ENCODE measurements around the gene AGPAT4.

DNA sequence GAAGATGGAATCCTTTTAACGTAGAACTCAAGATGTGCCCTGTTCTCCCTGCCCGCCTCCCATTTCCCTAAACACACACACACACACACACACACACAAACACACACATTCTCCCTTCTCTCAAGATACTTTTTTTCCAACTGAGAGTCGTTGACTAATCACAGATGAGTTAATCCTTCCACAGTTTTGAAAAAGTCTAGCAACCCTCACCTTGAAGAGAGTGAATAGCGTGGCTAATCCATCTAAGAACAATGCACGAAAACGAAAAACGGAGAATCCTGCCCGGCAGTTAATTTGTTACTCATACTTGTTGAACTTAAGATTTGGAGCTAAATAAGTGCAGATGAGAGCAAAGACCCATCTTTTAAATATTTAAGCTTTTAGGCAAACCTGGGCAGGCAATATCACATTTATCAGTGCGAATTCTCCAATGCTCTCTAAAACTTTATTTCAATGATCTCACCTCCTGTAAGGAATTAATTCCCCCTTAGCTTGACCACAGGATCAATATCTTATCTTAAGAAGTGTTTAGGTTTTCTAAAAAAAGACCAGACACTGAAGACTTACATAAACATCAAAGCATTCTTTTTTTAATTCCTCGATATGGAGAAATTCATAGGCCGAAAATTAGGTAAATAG is 1.1 kb downstream of the AGPAT4 start:
- TF ChIP-seq, protein P1, sequence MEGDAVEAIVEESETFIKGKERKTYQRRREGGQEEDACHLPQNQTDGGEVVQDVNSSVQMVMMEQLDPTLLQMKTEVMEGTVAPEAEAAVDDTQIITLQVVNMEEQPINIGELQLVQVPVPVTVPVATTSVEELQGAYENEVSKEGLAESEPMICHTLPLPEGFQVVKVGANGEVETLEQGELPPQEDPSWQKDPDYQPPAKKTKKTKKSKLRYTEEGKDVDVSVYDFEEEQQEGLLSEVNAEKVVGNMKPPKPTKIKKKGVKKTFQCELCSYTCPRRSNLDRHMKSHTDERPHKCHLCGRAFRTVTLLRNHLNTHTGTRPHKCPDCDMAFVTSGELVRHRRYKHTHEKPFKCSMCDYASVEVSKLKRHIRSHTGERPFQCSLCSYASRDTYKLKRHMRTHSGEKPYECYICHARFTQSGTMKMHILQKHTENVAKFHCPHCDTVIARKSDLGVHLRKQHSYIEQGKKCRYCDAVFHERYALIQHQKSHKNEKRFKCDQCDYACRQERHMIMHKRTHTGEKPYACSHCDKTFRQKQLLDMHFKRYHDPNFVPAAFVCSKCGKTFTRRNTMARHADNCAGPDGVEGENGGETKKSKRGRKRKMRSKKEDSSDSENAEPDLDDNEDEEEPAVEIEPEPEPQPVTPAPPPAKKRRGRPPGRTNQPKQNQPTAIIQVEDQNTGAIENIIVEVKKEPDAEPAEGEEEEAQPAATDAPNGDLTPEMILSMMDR (IDR thresholded peaks at IDR 0.05; ENCODE audit: poor library complexity): no peak
- no peak for TF ChIP-seq EZH2phosphoT487 (IDR thresholded peaks at IDR 0.05; ENCODE audit: low read depth, severe bottlenecking, unreplicated experiment)

All from hepatocyte (in vitro differentiated cells).